Tibial artery (tissue), 4 donors: ENCODE results near the gene SETX.

Experiments used
- DNase-seq, 2 donors: peaks; one replicate each; pipeline ENCODE4 v3.0.0-alpha.2; 2019
- H3K27ac ChIP-seq, 2 donors: fragments of 200-600 bp; sonication (generic) in 1 of 2; 1 replicate in 1 of 2; 2 replicates in 1 of 2; pipeline ENCODE4 v1.5.1; 2018 to 2019; ENCODE audit warnings: mild to moderate bottlenecking in 1 of 2
- H3K27me3 ChIP-seq, 2 donors: fragments of 200-600 bp; sonication (generic) in 1 of 2; one replicate each; pipeline versions ENCODE4 v1.5.1 to v1.6.0; 2016 to 2019
- H3K36me3 ChIP-seq, 3 donors: fragments of 200-600 bp; sonication (generic) in 2 of 3; one replicate each; pipeline ENCODE4 v1.5.1; 2016 to 2019; ENCODE audit warnings: mild to moderate bottlenecking in 2 of 3
- H3K4me1 ChIP-seq, 4 donors: fragments of 200-600 bp; sonication (generic) in 2 of 4; 1 replicate in 3 of 4; 2 replicates in 1 of 4; pipeline ENCODE4 v1.5.1; 2016 to 2019
- H3K4me3 ChIP-seq, 2 donors: fragments of 200-600 bp; sonication (generic) in 1 of 2; 1 replicate in 1 of 2; 2 replicates in 1 of 2; pipeline ENCODE4 v1.5.1; 2018 to 2019; ENCODE audit warnings: mild to moderate bottlenecking in 2 of 2
- H3K9me3 ChIP-seq, 3 donors: fragments of 200-600 bp; sonication (generic) in 1 of 3; one replicate each; pipeline ENCODE4 v1.5.1; 2016 to 2019
- CTCF ChIP-seq, 2 experiments: fragments of 200-600 bp in 1 of 2; fragments of 450-650 bp in 1 of 2; IDR thresholded peaks; one replicate each; pipeline ENCODE4 v1.5.1; 2017 to 2019; ENCODE audit warnings: antibody characterized with exemption in 2 of 2, mild to moderate bottlenecking in 1 of 2, moderate library complexity in 1 of 2
- intact Hi-C: fragments of 100-400 bp; cut with DNase I; formaldehyde crosslinking; loops from one replicate; pipeline ENCODE4 v1.15.0; 2023; ENCODE audit warnings: low total_unique reads

Gene SETX

GRCh38 chr9:132241840-132242620 is 112.8 kb downstream of the SETX start:
- DNase-seq, result no peak
- peaks cover 0 to 11% of the 10 kb centered on the region in 2 donors for H3K27me3 ChIP-seq
- peak overlapping the region; percentile 6 to 57 for H3K27ac ChIP-seq
- intact Hi-C loops, result no loop called here
- no peak for TF ChIP-seq CTCF (IDR thresholded peaks at IDR 0.05)
- peak overlapping the region; percentile 63 to 65 for H3K4me3 ChIP-seq
- H3K36me3 ChIP-seq, result no peaks in the 10 kb centered on the region
- H3K4me1 ChIP-seq, result peaks cover 0 to 44% (median 37%) of the 10 kb centered on the region in 4 donors
- no peaks in the 10 kb centered on the region for H3K9me3 ChIP-seq

- H3K9me3 ChIP-seq, result no peaks in the 10 kb centered on the region
- intact Hi-C loops, result no loop called here
- H3K4me1 ChIP-seq, result peaks cover 0 to 44% (median 37%) of the 10 kb centered on the region in 4 donors
- H3K4me3 ChIP-seq, result peak overlapping the region; percentile 63 to 65
- no peak for TF ChIP-seq CTCF (IDR thresholded peaks at IDR 0.05)
- H3K27ac ChIP-seq, result peak overlapping the region; percentile 47 to 57
- no peaks in the 10 kb centered on the region for H3K36me3 ChIP-seq
- DNase-seq, result no peak
- H3K27me3 ChIP-seq, result peaks cover 0 to 11% of the 10 kb centered on the region in 2 donors
Measured at GRCh38 chr9:132241483-132241839, 113.3 kb downstream of the SETX start.

GRCh38 chr9:132240841-132241482 is 113.8 kb downstream of the SETX start:
- Histone ChIP-seq H3K36me3 (no peaks in the 10 kb centered on the region), H3K9me3 (no peaks in the 10 kb centered on the region), H3K4me3 (peak overlapping the region; percentile 63 to 65), H3K27me3 (peaks cover 0 to 13% of the 10 kb centered on the region in 2 donors), H3K27ac (peak overlapping the region; percentile 47 to 57), H3K4me1 (peaks cover 0 to 41% (median 33%) of the 10 kb centered on the region in 4 donors)
- DNase-seq, result peak; percentile 98
- intact Hi-C loops, result no loop called here
- TF ChIP-seq CTCF (IDR thresholded peaks at IDR 0.05), result no peak

GRCh38 chr9:132239999-132240840 is 114.6 kb downstream of the SETX start:
- intact Hi-C loops, result loop anchor here (5.0 kb wide), 2 partner anchors 68 to 478 kb away; no protein-coding TSS in a partner anchor
- Histone ChIP-seq H3K27ac (peak overlapping the region; percentile 47 to 57), H3K4me1 (peaks cover 0 to 34% (median 26%) of the 10 kb centered on the region in 4 donors), H3K4me3 (peak overlapping the region; percentile 63 to 65), H3K9me3 (no peaks in the 10 kb centered on the region), H3K36me3 (no peaks in the 10 kb centered on the region), H3K27me3 (peaks cover 0 to 15% of the 10 kb centered on the region in 2 donors)
- peak in 1 of 2 donors; percentile 71 for DNase-seq
- no peak for TF ChIP-seq CTCF (IDR thresholded peaks at IDR 0.05)

GRCh38 chr9:132239518-132239917 is 115.3 kb downstream of the SETX start:
- no peak overlapping the region for H3K4me3 ChIP-seq
- DNase-seq, result no peak
- TF ChIP-seq CTCF (IDR thresholded peaks at IDR 0.05), result no peak
- intact Hi-C loops, result loop anchor here (5.0 kb wide), 2 partner anchors 67 to 477 kb away; no protein-coding TSS in a partner anchor
- H3K27ac ChIP-seq, result no peak overlapping the region
- no peaks in the 10 kb centered on the region for H3K9me3 ChIP-seq
- H3K27me3 ChIP-seq, result peaks cover 0 to 20% of the 10 kb centered on the region in 2 donors
- H3K36me3 ChIP-seq, result no peaks in the 10 kb centered on the region
- peaks cover 0 to 27% (median 19%) of the 10 kb centered on the region in 4 donors for H3K4me1 ChIP-seq
